ENCODE results near the gene SLC35E2B.
"Not testable (repeated sequence)": the region's sequence is repeated elsewhere in the genome, so short reads cannot be mapped to it uniquely, and the experiment has no call there.

DNA sequence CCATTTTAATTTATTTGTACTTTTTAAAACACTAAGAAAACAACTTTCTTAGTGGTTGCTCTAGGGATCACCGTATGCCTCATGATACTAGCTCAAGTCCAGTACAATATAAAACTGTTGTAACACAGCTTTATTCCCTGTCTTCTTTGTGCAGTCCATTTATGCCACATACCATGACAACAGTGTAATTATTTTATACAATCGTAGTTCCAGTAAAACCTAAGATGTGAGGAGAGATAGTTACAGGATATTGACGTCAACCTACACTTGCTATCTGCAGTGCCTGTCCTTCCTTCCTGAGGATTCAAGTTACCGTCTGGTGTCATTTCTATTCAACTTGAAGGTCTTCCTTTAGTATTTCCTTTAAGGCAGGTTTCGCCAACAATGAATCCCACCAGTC lies 46.3 kb downstream of the SLC35E2B start:
- not testable (repeated sequence) for TF ChIP-seq EZH2 (IDR thresholded peaks at IDR 0.05); POLR2AphosphoS5 (IDR thresholded peaks at IDR 0.05; ENCODE audit: borderline replicate concordance, low read depth, low read length); FOXP2 (optimal IDR thresholded peaks at IDR 0.05; ENCODE audit: control extremely low read depth, extremely low read length, insufficient read depth)

Data from SK-N-MC (cell line).